Stimulated activated CD4-positive, alpha-beta T cell treated with anti-CD3 and anti-CD28 coated beads, Interleukin-1b, Interleukin-23, amount 100 ng/mL, for 48 hours (primary cell): ENCODE data around the gene CAVIN2.

ENCODE experiments used
- DNase-seq: peaks from one replicate; pipeline ENCODE4 v3.0.0-alpha.2; 2020

The CAVIN2 gene

GRCh38 chr2:191864628-191865374, 17.9 kb upstream of the CAVIN2 start:
- no peak for DNase-seq

- DNase-seq = no peak
These were observed 17.1 kb upstream of the CAVIN2 start for GRCh38 chr2:191863988-191864387.

- DNase-seq = no peak
These were observed 15.4 kb upstream of the CAVIN2 start for GRCh38 chr2:191862156-191862775.

GRCh38 chr2:191860760-191861466, 14.0 kb upstream of the CAVIN2 start:
- DNase-seq = no peak

GRCh38 chr2:191859681-191860080, 12.8 kb upstream of the CAVIN2 start:
- no peak for DNase-seq

- no peak for DNase-seq
These were observed 11.0 kb upstream of the CAVIN2 start for GRCh38 chr2:191857886-191858285.

- DNase-seq = no peak
These were observed 10.4 kb upstream of the CAVIN2 start for GRCh38 chr2:191857259-191857805.

GRCh38 chr2:191856111-191856876, 9.4 kb upstream of the CAVIN2 start:
- no peak for DNase-seq

GRCh38 chr2:191855382-191855781, 8.5 kb upstream of the CAVIN2 start:
- no peak for DNase-seq

- no peak for DNase-seq
These were observed 7.8 kb upstream of the CAVIN2 start for GRCh38 chr2:191854382-191855372.

GRCh38 chr2:191853843-191854242, 7.0 kb upstream of the CAVIN2 start:
- no peak for DNase-seq

- DNase-seq = no peak
These were observed 4.3 kb upstream of the CAVIN2 start for GRCh38 chr2:191851158-191851557.

- no peak for DNase-seq
These were observed 2.2 kb upstream of the CAVIN2 start for GRCh38 chr2:191848771-191849767.

GRCh38 chr2:191847764-191848163, 876 bp upstream of the CAVIN2 start:
- DNase-seq = no peak

- DNase-seq = no peak
These were observed 893 bp downstream of the CAVIN2 start for GRCh38 chr2:191845876-191846514.

- DNase-seq = no peak
These were observed 1.6 kb downstream of the CAVIN2 start for GRCh38 chr2:191845248-191845715.

- DNase-seq = no peak
These were observed 2.2 kb downstream of the CAVIN2 start for GRCh38 chr2:191844706-191845105.

- DNase-seq = no peak
These were observed 6.0 kb downstream of the CAVIN2 start for GRCh38 chr2:191840921-191841320.

- no peak for DNase-seq
These were observed 6.7 kb downstream of the CAVIN2 start for GRCh38 chr2:191839918-191840804.
